OCI-LY1 (cell line): ENCODE data around the gene ARHGAP18.

Experiments
- H2AFZ ChIP-seq: fragments of 200-600 bp; sonication (generic), shearing (Covaris generic); 2 replicates; pipeline ENCODE4 v1.6.0; 2014; ENCODE audit warnings: antibody characterized with exemption, mild to moderate bottlenecking, low read length
- H3F3A ChIP-seq: fragments of 200-600 bp; sonication (generic), shearing (Covaris generic); 2 replicates; pipeline ENCODE4 v1.6.0; 2014; ENCODE audit warnings: mild to moderate bottlenecking, antibody characterized with exemption, low read length, moderate library complexity; ENCODE audit not compliant: insufficient read depth
- H3K27ac ChIP-seq: fragments of 200-600 bp; sonication (generic); 2 replicates; pipeline ENCODE4 v1.5.1; 2014; ENCODE audit warnings: low read length, mixed run types, mild to moderate bottlenecking, low read depth; ENCODE audit not compliant: poor library complexity, severe bottlenecking
- H3K27me3 ChIP-seq: fragments of 200-600 bp; sonication (generic); 2 replicates; pipeline ENCODE4 v1.6.0; 2014; ENCODE audit warnings: antibody characterized with exemption, mild to moderate bottlenecking, low read length, moderate library complexity; ENCODE audit not compliant: insufficient read depth
- H3K36me3 ChIP-seq: fragments of 200-600 bp; sonication (generic); 2 replicates; pipeline ENCODE4 v1.6.1; 2014; ENCODE audit warnings: mild to moderate bottlenecking, antibody characterized with exemption, low read length, moderate library complexity, mixed read lengths; ENCODE audit not compliant: insufficient read depth
- H3K4me1 ChIP-seq: fragments of 200-600 bp; sonication (generic); 2 replicates; pipeline ENCODE4 v1.5.1; 2014; ENCODE audit warnings: mild to moderate bottlenecking, low read length, moderate library complexity; ENCODE audit not compliant: insufficient read depth, severe bottlenecking
- H3K4me2 ChIP-seq: fragments of 200-600 bp; sonication (generic), shearing (Covaris generic); 2 replicates; pipeline ENCODE4 v1.6.1; 2014; ENCODE audit warnings: low read length
- H3K4me3 ChIP-seq: fragments of 200-600 bp; sonication (generic); 2 replicates; pipeline ENCODE4 v1.5.1; 2014; ENCODE audit warnings: low read length, low read depth, mild to moderate bottlenecking, mixed read lengths; ENCODE audit not compliant: poor library complexity, severe bottlenecking
- H3K79me2 ChIP-seq: fragments of 200-600 bp; shearing (Covaris generic); 2 replicates; pipeline ENCODE4 v1.6.1; 2016; ENCODE audit warnings: mixed run types, low read length, mixed read lengths; ENCODE audit not compliant: insufficient read depth
- H3K9ac ChIP-seq: fragments of 200-600 bp; sonication (generic), shearing (Covaris generic); 2 replicates; pipeline ENCODE4 v1.6.1; 2014; ENCODE audit warnings: mild to moderate bottlenecking, low read length, mixed read lengths
- H3K9me2 ChIP-seq: fragments of 200-600 bp; sonication (generic), shearing (Covaris generic); 2 replicates; pipeline ENCODE4 v1.6.1; 2014; ENCODE audit warnings: low read depth, mild to moderate bottlenecking, low read length, mixed read lengths
- H3K9me3 ChIP-seq: fragments of 200-600 bp; shearing (Covaris generic); 2 replicates; pipeline ENCODE4 v1.6.1; 2014; ENCODE audit warnings: low read length, mixed read lengths
- H4K20me1 ChIP-seq: fragments of 200-600 bp; sonication (generic), shearing (Covaris generic); 2 replicates; pipeline ENCODE4 v1.6.0; 2016; ENCODE audit warnings: mild to moderate bottlenecking, low read length; ENCODE audit not compliant: insufficient read depth
- EZH2 ChIP-seq: fragments of 200-600 bp; sonication (generic), shearing (Covaris generic); IDR thresholded peaks from 2 replicates; pipeline ENCODE4 v1.8.0; 2017; ENCODE audit warnings: borderline replicate concordance, mixed run types, mild to moderate bottlenecking, antibody characterized with exemption, low read length, moderate library complexity, mixed read lengths
- TF ChIP-seq, protein P1 (sequence below): fragments of 200-600 bp; sonication (generic), shearing (Covaris generic); IDR thresholded peaks from 2 replicates; pipeline ENCODE4 v1.5.1; 2017; ENCODE audit warnings: mild to moderate bottlenecking, antibody characterized with exemption, low read length, moderate library complexity, mixed read lengths

ARHGAP18 gene

GRCh38 chr6:129628101-129628815 lies 81.7 kb downstream of the ARHGAP18 start:
- H3F3A ChIP-seq, result no peaks in the 10 kb centered on the region
- TF ChIP-seq, protein P1, sequence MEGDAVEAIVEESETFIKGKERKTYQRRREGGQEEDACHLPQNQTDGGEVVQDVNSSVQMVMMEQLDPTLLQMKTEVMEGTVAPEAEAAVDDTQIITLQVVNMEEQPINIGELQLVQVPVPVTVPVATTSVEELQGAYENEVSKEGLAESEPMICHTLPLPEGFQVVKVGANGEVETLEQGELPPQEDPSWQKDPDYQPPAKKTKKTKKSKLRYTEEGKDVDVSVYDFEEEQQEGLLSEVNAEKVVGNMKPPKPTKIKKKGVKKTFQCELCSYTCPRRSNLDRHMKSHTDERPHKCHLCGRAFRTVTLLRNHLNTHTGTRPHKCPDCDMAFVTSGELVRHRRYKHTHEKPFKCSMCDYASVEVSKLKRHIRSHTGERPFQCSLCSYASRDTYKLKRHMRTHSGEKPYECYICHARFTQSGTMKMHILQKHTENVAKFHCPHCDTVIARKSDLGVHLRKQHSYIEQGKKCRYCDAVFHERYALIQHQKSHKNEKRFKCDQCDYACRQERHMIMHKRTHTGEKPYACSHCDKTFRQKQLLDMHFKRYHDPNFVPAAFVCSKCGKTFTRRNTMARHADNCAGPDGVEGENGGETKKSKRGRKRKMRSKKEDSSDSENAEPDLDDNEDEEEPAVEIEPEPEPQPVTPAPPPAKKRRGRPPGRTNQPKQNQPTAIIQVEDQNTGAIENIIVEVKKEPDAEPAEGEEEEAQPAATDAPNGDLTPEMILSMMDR, result no peak
- TF ChIP-seq EZH2, result no peak
- no peaks in the 10 kb centered on the region for H3K79me2 ChIP-seq

GRCh38 chr6:129624488-129624887 lies 85.5 kb downstream of the ARHGAP18 start:
- no peaks in the 10 kb centered on the region for H4K20me1 ChIP-seq
- H3K4me1 ChIP-seq, result no peaks in the 10 kb centered on the region
- no peaks in the 10 kb centered on the region for H3K36me3 ChIP-seq
- H3K27ac ChIP-seq, result no peak overlapping the region
- no peak overlapping the region for H3K9ac ChIP-seq
- H3F3A ChIP-seq, result no peaks in the 10 kb centered on the region
- no peak overlapping the region for H2AFZ ChIP-seq
- no peaks in the 10 kb centered on the region for H3K9me3 ChIP-seq
- no peaks in the 10 kb centered on the region for H3K79me2 ChIP-seq
- TF ChIP-seq, protein P1, result no peak
- no peak for TF ChIP-seq EZH2
- no peak overlapping the region for H3K4me2 ChIP-seq
- no peaks in the 10 kb centered on the region for H3K27me3 ChIP-seq
- no peaks in the 10 kb centered on the region for H3K9me2 ChIP-seq
- H3K4me3 ChIP-seq, result no peak overlapping the region

More at GRCh38 chr6:129628101-129628815, 81.7 kb downstream of the ARHGAP18 start:
- H3K36me3 ChIP-seq, result no peaks in the 10 kb centered on the region
- no peaks in the 10 kb centered on the region for H3K9me3 ChIP-seq
- H2AFZ ChIP-seq, result no peak overlapping the region
- H3K27me3 ChIP-seq, result no peaks in the 10 kb centered on the region
- H4K20me1 ChIP-seq, result no peaks in the 10 kb centered on the region
- H3K9ac ChIP-seq, result no peak overlapping the region
- H3K4me1 ChIP-seq, result peaks cover 5% of the 10 kb centered on the region
- no peaks in the 10 kb centered on the region for H3K9me2 ChIP-seq
- no peak overlapping the region for H3K4me2 ChIP-seq
- H3K4me3 ChIP-seq, result no peak overlapping the region
- H3K27ac ChIP-seq, result no peak overlapping the region

DNA sequence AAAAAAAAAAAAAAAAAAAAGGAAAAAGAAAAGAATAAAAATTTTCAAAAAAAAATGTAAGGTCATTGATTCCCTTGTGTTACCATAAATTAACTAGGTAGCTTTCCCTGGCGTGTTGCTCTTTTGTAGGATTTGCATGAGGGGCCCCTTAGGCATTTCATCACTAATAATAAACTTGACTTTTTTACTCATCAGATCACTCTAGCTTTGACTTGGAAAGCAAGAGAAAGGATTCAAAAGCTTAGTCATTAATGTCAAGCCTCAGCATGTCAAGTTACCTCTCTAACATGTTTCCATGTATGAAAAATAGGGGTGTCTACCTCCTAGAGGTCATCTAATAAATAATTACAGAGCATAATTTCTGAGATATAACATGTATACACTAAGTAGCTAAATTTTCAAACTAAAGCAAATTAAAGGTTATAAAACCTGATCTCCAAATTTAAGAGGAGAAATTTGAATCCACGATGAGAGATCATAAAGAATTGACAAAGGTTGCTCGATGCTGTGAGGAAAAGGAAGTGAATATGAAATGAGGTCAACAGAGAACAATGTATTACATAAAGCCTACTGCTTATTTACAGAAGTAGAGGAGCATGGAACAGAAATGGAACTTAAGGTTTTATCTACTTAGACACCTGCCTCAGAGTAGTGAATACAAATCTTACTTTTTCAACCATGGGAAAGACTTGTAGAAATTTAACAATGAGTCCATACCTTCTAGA lies 86.8 kb downstream of the ARHGAP18 start:
- Histone ChIP-seq H3K9me2 (no peaks in the 10 kb centered on the region), H3K9me3 (no peaks in the 10 kb centered on the region), H3K27me3 (no peaks in the 10 kb centered on the region), H3K36me3 (no peaks in the 10 kb centered on the region), H3K9ac (no peak overlapping the region), H4K20me1 (no peaks in the 10 kb centered on the region), H3F3A (no peaks in the 10 kb centered on the region), H3K79me2 (no peaks in the 10 kb centered on the region), H3K4me2 (no peak overlapping the region), H3K27ac (no peak overlapping the region), H3K4me3 (no peak overlapping the region), H2AFZ (no peak overlapping the region), H3K4me1 (no peaks in the 10 kb centered on the region)
- TF ChIP-seq, protein P1, result no peak
- no peak for TF ChIP-seq EZH2
